HG02610 (cell line): ENCODE measurements around the gene CNOT2.
"Not testable (repeated sequence)": the region's sequence is repeated elsewhere in the genome, so short reads cannot be mapped to it uniquely, and the experiment has no call there.

Source experiments
- ATAC-seq: cut with Tn5 transposase; IDR thresholded peaks from one replicate; pipeline ENCODE4 v1.9.1; 2021; ENCODE audit warnings: mild to moderate bottlenecking, moderate library complexity; ENCODE audit not compliant: unreplicated experiment

Gene CNOT2

GRCh38 chr12:70360218-70360617, 117.0 kb downstream of the CNOT2 start:
- ATAC-seq = no peak

GRCh38 chr12:70364695-70365397, 121.6 kb downstream of the CNOT2 start:
- no peak for ATAC-seq

DNA sequence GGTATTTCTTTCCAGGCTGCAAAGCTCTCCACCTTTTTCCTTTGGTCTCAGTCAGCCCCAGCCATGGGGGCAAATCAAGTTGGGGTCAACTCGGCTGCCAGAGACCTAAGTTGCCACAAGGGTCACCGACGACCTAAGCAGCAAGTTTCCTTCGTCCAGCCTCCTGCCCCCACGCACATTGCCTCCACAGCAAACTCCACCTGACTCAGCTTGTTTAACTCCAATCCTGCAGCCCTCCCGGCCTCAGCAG, 122.1 kb downstream of the CNOT2 start:
- ATAC-seq = no peak

DNA sequence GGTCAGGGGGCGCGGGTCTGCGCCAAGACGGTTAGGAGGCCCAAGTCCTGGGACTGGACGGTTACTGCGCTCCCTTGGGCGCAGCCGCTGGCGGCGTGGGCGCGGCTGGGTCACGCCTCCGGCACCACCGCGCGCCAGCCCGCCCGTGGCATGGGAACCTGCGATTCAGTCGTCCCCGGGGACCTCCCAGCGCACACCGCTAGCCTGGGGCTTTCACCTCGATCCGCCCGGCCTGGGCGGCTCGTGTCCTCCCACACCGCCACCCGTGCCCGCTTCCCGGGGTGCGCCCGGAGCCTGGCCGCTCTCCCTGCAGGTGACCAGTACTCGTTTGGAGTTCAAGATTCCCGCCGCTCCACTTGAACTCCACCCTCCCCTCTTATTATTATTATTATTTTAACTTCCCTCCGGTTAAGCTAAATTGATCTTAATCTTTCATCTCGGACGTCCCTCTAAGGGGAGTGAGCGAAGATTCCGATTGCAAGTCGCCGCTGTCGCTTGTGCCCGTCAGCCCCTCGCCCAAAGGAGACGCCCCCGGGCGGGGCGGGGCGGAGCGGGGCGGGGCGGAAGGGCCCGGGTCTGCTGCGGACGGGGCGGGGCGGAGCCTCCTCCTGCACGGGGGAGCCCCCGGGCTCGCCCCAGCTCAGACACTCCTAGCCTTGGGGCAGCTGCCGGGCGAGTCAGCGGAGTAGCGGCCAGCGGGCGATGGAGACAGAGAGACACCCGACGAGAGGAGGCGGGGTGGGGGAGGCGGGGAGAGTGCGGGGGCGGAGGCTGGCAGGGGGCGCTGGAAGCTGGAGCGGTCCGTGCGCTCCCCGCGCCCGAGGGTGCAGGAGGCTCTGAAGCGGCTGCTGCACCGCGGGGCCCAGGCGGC, 122.7 kb downstream of the CNOT2 start, which contains the start of gene KCNMB4:
KCNMB4 (plus strand) TSS at position 643 of the 871 bp plus-strand sequence. CDS start 445 bp downstream, outside the sequence.
- peak; percentile 87 for ATAC-seq

GRCh38 chr12:70366581-70367257, 123.5 kb downstream of the CNOT2 start:
- peak; percentile 38 for ATAC-seq

DNA sequence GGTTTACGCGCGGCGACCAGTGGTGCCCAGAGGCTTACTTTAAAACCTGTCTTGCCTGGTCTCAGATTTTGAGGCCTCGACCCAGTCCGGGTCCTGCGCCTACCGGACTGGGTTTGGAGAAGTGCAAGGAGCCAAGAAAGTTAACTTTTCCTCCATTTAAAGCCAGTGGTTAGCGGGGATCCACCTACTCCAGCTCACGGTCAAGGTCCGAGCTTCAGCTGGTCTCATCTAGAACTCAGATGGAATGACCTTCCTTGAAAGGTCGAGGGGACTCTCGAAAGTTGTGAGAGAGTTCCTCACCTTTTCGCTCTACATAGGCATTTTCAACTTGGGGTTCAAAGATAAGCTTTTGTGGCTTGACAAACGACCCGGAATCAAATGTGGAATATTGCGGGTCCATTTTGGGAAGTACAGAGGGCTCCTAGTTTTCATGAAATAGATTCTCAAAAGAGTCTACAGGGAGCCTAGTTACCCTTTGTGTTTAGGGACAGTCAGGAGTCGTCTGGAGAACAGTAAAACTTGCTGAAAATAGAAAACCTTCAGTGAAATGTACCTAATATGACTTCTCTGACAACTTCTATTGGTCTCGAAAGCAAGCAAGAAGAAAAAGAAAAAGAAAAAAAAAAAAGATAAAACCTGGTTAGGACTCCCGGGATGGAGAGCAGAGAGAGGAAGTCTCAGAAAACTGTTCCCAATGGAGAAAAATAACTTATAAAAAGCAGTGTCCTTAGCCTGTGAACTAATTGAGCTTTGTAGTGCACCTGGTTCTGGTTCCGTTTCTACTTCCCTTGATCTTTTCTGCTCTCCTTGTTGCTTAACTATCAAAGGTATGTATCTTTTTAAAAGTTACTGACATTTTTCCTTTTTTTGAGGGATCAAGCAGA, 124.3 kb downstream of the CNOT2 start:
- ATAC-seq = no peak

DNA sequence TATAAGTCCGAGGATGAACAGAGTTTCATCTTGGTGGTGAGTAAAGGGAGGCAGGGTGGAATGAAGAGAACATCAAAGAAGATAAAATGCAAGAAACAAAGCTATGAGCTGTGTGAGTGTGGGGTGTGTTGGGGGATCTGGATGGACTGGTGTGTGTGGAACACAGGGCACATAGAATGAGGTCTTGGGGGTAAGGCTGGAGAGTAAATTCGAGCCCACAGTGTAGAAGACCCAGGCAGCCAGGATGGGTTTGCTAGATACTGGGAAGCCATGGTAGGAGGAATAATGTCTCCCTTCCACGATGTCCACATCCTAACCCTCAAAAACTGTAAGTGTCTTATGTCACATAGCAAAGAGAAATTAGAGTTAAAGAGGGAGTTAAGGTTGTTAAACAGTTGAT, 129.6 kb downstream of the CNOT2 start:
- no peak for ATAC-seq

GRCh38 chr12:70379846-70380245, 136.6 kb downstream of the CNOT2 start:
- ATAC-seq = no peak

GRCh38 chr12:70383484-70383883, 140.3 kb downstream of the CNOT2 start:
- no peak for ATAC-seq

GRCh38 chr12:70383886-70384285, 140.7 kb downstream of the CNOT2 start:
- no peak for ATAC-seq

DNA sequence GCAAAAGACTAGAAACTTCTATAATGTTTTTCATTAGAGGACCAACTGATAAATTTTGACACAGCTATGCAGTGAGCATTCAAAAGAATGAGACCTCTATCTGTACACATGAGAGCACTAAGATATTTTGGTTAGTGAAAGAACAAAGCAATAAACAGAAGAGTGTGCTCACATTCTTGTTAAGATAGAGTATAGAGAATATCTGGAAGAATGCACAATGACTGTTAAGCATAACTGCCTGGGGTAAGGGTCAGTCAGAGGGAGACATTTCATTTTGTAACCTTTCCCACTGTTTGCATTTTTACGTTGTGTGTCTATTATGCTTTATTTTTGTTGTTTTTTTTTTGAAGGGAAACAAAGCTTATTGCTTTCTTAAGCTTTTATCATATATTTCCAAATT, 143.5 kb downstream of the CNOT2 start:
- no peak for ATAC-seq

DNA sequence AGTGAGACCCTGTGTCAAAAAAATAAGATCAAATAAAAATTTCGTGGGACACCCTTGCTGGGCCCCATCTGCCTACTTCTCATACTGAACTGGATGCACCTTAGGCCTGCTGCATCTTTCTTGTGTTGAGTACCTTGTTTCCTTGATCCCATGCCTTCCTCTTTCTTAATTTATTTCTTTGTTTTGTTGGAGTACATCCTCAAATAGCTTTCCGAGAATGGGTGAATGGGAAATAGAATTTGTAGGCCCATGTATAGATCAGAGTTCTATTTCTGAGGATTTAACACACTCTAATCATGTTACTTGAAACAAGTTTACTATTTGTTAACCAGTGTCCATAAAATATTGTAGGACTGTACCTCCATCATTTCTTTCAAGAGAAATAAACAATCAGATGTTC, 146.4 kb downstream of the CNOT2 start:
- no peak for ATAC-seq

- not testable (repeated sequence) for ATAC-seq
Measured at GRCh38 chr12:70392631-70393030, 149.4 kb downstream of the CNOT2 start.

- no peak for ATAC-seq
Measured at GRCh38 chr12:70393787-70394499, 150.7 kb downstream of the CNOT2 start.

GRCh38 chr12:70398002-70398401, 154.8 kb downstream of the CNOT2 start:
- ATAC-seq = no peak

GRCh38 chr12:70398862-70399261, 155.6 kb downstream of the CNOT2 start:
- no peak for ATAC-seq

DNA sequence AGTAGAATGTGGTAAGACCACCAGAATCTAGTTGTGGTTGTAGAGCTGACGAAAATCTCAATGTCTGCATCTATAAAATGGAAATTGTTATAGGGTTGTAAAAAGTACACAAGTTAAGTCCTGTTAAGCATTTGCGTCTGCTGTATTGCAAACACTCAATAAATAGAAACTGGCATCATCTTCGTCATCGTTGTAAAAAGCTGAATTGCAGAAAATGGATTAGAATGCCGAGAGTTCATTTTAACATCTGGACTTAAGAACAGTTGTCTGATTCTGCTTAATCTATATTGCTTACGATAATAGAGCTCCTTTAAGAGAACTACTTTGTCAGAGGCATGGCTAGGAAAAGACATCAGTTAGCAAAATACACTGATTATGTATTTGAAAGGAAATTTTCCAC, 156.1 kb downstream of the CNOT2 start:
- ATAC-seq = no peak

DNA sequence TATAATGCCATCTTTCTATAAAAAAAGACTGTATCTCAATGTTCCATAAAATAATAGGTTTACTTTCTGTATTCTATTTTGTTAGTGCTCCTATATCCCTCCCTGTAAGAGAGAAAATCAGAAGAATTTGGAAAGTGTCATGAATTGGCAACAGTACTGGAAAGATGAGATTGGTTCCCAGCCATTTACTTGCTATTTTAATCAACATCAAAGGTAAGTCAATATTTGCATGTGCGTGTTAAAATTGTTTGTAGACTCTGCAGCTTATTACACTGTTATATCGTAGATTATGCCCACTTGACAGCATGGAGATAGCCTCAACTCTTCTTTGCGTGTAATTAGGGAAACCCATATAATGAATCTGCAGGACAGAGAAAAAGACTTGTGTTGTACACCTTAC, 156.9 kb downstream of the CNOT2 start:
- ATAC-seq = no peak

DNA sequence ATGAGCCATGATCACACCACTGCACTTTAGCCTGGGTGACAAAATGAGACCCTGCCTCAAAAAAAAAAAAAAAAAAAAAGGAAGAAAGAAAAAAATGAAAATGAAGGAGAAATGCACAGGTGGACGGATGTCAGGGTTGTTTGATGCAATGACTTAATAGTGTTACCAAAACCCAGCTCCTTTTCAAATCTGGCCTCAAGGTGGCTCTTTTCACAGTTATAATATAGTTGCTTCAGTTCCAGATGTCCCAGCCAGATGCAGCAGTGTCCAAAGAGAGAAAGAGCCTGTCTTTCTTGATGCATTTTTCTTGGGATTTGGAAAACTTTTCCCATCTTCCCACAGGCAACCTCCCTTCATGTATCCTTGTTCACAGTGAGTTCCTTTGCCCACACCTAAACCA, 159.4 kb downstream of the CNOT2 start:
- no peak for ATAC-seq

DNA sequence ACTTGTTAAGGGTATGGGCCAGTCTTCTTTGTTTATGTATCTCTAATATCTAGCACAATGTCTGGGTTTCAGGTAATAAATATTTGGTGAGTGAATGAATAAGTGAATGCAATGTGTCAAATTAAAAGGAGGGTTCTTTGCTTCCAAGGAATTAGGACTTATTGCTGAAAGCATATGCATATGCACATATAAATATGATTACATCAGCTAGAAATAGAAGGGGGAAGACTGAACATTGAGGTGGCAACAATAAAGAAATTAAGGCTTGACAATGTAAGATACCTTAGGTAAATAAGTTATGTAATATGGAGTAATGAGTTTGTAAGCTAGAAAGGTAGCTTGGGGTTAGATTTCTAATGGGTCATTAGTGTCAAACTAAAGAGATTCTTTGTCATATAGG, 160.6 kb downstream of the CNOT2 start:
- no peak for ATAC-seq
